NCI-H146 (cell line): ENCODE data around the gene PSORS1C1.
"Not testable (repeated sequence)": the region's sequence is repeated elsewhere in the genome, so short reads cannot be mapped to it uniquely, and the experiment has no call there.

Experiments used
- DNase-seq: peaks from one replicate; lab custom pipeline; 2025; lab: John Stamatoyannopoulos, UW

The PSORS1C1 gene

GRCh38 chr6:31178143-31179041, 63.8 kb downstream of the PSORS1C1 start:
- DNase-seq: peak; percentile 15

DNA sequence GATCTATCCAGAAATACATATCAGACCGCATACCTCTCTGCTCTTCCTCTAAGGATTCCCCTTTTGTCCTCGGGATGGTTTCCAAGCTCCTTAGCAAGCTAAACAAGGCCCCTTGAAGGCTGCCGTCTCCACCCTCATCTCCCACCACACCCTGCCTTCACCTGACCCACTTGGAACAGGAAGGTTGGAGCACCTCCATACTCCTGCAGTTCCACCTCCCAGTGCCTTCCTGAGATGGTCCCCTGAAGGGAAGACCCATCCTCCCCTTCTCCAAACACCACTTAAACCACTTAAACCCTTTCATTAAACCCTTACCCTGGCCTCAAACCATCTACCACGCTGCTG, 64.4 kb downstream of the PSORS1C1 start:
- DNase-seq: no peak

- DNase-seq: no peak
These were observed 65.3 kb downstream of the PSORS1C1 start for GRCh38 chr6:31179896-31180295.

DNA sequence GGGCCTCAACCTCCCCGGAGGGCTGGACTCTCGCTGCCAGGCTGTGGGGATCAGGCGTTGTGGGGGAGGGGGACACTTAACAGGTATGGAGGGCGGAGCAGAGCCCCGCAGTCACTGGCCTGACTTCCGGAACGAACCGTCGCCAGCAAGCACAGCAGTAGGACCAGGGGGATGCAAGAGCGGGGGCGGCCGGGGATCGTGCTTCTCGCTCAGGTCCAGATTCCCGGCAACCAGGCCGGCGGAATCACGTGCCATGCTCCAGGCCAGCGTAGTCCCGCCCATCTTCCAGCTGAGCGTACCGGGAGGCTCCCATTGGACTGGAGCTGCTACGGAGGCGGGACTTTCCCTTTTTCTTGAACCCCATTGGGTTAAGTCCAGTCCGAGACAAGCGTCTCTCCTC, 65.9 kb downstream of the PSORS1C1 start:
- DNase-seq: no peak

- DNase-seq: not testable (repeated sequence)
These were observed 68.7 kb downstream of the PSORS1C1 start for GRCh38 chr6:31183287-31183686.

GRCh38 chr6:31183859-31184258, 69.3 kb downstream of the PSORS1C1 start:
- DNase-seq: not testable (repeated sequence)

GRCh38 chr6:31185695-31186051, 71.1 kb downstream of the PSORS1C1 start:
- not testable (repeated sequence) for DNase-seq

- no peak for DNase-seq
These were observed 71.6 kb downstream of the PSORS1C1 start for GRCh38 chr6:31186052-31186734.

GRCh38 chr6:31187780-31188194, 73.2 kb downstream of the PSORS1C1 start:
- no peak for DNase-seq

GRCh38 chr6:31189223-31189622, 74.6 kb downstream of the PSORS1C1 start:
- DNase-seq: not testable (repeated sequence)
